Endometrial microvascular endothelial cells (primary cell): ENCODE data around the gene FCHO2. TPM values are rescaled to one million over a fixed set of nuclear protein-coding genes. Genes with fewer than 3 reads are reported as not detected.
"Not testable (repeated sequence)": the region's sequence is repeated elsewhere in the genome, so short reads cannot be mapped to it uniquely, and the experiment has no call there.

ENCODE experiments used
- in situ Hi-C: cut with HindIII; loops from 2 replicates; pipeline ENCODE4 v1.10.0; 2017; ENCODE audit warnings: low sequenced_read_pairs, low pct_unique_long_range_greater_than_20kb; ENCODE audit errors: inconsistent ontology term
- total RNA-seq: library from RNA; depleted of rRNA; stranded (reverse); fragments of >200 nt; gene quantifications from one replicate; pipeline ENCODE4 v1.2.3, GENCODE V29; 2015; ENCODE audit errors: inconsistent ontology term

Gene FCHO2
- total RNA-seq, 1 donor from 2014 or later, result 12.9 TPM

DNA sequence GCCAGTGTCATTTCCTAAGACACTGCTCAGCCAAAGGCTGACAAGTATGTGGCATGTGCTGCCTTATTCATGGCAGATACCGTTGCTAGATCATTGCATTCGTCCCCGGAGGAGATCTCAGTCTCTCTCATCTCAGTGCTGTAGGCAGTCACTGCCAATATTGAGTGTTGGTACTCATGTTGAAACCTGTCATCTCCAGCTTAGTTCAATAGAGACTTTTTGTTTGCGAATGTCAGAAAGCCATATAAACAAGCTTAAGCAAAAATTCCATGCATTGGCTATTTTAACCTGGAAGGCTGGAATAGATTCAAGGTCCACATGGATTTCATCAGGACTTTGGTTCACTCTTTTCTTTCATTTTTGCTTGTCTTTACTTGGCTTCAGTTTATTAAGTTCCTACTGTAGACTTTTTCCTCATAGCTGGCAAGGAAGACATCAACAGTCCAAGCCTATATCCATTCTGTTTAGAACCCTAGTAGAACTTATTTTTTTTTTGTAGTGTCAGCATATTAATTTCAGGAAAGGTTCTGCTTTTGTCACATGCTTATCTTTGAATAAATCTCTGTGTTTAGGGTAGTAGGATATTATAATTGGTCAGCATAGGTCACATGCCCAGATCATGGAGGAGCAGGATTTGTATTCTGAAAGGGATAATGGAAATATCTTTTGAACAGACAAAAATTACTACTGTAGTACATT is 66.8 kb downstream of the FCHO2 start:
- in situ Hi-C loops, result no loop called here

DNA sequence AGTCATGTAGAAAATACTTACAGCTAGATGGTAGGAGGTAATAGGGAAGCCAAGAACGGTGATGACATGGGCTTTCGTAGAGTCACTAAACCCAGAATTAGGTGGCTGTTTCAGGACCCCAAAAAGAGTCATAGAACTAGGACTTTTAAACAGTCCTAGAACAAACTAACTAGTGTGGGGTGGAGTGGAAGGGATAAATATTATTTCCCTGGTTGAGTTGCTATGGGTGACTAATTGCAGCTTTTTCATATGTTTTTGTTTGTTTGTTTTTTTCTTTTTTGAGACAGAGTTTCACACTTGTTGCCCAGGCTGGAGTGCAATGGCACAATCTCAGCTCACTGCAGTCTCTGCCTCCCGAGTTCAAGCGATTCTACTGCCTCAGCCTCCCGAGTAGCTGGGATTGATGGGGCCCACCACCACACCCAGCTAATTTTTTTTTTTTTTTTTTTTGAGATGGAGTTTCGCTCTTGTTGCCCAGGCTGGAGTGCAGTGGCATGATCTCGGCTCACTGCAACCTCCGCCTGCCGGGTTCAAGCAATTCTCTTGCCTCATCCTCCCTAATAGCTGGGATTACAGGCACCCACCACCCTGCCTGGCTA is 69.2 kb downstream of the FCHO2 start:
- in situ Hi-C loops, result not testable (repeated sequence)

DNA sequence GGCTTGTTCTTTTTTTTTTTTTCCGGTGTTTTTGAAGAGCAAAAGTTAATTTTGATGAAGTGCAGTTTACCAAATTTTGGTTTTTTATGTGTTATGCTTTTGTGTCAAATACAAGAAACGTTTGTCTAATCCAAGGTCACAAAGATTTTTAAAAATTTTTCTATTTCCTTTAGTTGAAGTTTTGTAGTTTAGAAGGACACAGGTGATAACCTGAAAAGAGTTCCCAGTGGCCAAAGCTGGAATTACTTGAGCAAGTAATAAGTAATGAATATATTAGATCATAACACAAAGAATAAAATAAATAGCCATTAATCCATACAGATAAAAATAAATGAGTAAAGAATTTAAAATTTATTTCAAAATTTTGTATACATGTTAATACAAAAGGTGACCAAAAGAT is 71.5 kb downstream of the FCHO2 start:
- in situ Hi-C loops, result no loop called here

DNA sequence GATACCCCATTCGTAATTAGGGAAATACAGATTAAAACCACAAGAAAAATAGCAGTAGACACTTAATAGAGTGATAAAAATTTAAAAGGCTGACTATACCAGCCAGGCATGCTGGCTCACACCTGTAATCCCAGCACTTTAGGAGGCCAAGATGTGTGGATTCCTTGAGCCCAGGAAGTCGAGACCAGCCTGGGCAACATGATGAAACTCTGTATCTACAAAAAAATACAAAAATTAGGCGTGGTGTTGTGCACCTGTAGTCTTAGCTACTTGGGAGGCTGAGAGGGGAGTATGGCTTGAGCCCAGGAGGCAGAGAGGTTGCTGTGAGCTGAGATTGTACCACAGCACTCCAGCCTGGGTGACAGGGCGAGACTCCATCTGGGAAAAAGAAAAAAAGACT is 72.0 kb downstream of the FCHO2 start:
- in situ Hi-C loops, result no loop called here

DNA sequence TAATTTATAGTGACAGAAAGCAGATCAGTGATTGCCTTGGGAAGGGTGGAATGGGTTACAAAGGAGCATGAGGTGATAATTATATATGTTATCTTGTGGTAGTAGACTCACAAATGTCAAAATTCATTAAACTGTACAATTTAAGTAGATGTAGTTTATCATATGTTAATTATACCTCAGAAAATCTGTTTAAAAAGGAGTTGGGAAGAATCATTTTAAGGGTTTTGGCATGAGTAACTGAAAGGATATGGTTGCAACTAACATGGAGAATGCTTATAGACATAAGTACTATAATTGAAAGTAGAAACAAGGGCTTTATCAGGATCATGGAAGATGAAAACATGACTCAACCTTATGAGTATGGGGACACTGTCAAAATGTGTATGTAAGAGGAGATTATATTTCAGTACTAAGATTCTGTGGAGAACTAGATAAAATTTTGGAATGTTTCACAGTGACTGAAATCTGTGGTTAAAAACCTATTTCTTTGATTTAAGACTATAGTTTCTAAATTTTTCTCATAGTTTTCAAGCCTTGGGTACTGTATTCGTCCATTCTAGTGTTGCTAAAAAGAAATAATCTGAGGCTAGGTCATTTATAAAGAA is 73.3 kb downstream of the FCHO2 start:
- in situ Hi-C loops, result no loop called here

DNA sequence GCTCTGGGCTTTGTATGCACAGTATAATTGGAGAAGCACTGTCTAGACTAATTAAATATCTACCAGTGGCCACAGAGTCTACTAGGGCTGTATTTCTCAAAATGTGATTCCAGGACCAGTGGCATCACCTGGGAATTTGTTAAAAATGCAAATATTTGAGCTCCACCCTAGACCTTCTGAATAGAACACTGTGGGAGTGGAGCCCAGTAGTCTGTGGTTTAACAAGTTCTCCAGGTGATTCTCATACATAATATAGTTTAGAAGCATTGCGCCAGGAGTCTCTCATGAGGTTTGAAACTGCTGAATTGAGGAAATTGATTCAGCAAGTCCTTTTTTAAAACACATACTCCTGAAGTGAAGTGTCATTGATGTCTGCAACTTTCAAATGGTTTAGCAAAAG is 74.7 kb downstream of the FCHO2 start:
- in situ Hi-C loops, result no loop called here

DNA sequence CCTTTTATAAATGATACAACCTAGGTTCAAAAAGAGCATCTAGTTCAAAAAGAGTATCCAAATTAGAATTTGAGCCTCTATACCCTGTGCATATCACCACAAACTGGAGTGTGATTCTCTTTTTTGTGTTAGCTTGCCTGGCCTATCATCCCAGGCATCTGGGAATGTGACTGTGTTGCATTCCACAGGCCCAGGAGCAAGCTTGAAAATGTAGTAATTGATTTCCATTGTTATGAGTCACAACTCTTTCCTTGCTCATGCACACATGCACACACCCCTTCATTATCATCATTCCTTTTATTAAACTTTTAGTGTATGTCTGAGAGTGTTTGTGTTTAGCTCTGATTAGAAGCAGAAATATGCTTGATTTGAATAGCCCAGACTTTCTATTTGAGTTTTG is 75.2 kb downstream of the FCHO2 start:
- in situ Hi-C loops, result no loop called here

DNA sequence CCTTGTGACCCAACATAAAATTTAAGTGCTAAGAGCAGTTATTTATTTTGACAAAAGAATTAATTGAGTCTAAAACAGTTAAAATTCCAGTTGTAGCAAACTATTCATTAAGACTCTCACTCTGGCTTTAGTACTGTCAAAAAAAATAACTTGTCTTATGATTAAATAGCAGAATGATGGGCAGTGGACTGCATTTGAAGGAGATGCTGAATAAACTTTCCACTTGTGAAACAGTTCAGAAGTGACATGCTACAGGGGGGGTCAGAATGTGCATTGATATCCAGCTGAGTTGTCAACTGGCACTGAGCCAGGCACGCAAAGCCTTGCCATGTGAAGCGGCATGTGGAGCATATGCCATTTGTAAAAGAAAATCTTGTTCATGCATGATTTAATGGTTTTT is 76.0 kb downstream of the FCHO2 start:
- in situ Hi-C loops, result no loop called here

DNA sequence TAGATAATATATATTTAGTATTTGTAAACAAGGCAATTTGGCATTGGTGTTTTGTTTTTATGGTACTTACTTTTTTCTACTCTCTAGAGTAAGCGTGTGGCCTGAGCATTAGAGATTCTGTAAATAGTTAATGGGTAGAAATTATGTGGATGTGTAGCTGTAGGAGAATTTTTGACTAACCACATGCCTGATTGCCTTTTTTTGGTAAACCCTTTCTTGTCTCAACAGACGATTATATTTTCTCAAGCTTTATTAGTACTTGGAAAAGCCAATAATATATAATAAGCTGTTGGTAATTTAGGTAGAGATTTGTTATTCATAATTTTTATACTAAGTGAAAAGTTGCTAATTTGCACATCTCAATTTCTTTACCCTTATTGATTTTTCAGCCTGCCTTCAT is 76.8 kb downstream of the FCHO2 start:
- in situ Hi-C loops, result no loop called here

DNA sequence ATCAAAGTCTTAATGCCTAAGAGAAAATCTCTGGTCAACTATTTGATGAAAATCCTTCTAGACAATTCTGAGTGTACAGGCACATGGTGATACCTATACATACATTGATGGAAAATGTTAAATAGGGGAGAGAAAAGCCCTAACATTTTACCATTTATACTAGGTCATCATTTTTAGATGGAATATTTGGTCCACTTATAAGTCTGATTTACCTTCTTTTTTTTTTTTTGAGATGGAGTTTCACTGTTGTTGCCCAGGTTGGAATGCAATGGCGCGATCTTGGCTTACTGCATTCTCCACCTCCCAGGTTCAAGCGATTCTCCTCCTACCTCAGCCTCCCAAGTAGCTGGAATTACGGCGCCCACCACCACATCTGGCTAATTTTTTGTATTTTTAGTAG is 81.7 kb downstream of the FCHO2 start:
- in situ Hi-C loops, result no loop called here

DNA sequence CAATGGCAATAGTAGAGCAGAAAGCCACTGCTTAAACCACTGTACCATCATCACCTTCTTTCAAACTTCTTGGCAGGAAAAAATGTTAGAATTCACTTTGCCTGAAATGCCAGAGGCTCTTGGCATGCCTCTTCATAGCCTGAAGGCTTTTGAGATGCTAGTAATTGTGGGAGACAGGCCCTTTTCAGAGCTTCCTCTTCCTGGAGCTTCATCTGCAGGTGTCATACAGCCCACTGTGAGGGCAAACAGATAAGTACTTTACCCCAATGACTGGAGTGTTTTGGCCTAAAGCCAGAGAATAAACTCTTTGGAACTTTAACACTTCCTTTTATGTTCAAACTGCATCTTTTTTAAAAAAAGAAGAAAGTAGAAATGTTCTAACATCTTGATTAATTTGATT is 83.2 kb downstream of the FCHO2 start:
- in situ Hi-C loops, result no loop called here

DNA sequence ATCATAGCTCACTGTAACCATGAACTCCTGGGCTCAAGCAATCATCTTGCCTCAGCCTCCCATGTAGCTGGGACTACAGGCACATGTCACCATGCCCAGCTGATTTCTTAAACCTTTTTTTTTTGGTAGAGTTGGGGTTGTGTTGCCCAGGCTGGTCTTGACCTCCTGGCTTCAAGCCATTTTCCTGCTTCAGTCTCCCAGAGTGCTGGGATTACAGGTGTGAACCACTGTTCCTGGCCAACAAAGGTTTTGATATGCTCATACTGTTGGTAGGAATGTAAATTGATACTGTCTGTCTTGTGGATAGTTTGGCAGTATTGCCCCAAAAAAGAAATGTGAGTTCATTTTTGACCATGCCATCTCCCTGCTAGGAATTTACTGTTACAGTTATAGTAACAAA is 87.2 kb downstream of the FCHO2 start:
- in situ Hi-C loops, result no loop called here

DNA sequence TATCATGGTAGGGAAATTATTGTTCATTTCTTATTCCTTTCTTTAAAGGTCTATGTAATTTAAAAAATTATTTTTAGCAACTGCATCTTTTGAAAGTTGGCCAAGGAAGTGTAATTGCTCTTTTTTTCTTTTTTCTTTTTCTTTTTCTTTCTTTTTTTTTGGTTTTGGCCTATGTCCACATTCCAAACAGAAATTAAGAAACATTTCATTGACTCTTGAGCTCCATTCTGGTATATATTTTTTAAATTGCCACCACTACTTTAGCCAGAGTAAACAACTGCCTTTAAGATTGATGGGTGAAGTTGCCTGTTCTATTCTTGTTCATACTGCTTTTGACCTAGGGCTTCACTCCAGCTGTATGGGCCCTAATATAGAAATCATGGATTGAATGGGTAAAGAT is 88.7 kb downstream of the FCHO2 start:
- in situ Hi-C loops, result no loop called here

DNA sequence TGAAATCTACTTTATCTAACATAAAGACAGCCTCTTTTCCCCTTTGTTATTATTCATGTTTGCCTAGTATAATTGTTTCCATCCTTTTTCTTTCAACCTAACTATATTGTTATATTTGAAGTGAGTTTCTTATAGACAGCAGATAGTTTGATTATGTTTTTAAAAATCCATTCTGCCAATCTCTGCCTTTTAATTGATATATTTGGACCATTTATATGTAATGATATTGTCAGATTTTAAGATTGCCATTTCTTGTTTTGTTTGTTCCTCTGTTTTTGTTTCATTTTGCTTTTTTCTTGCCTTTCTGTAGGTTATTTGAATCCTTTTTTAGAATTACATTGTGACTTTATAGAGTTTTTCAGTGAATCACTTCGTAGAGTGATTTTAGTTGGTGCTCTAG is 89.8 kb downstream of the FCHO2 start:
- in situ Hi-C loops, result no loop called here

DNA sequence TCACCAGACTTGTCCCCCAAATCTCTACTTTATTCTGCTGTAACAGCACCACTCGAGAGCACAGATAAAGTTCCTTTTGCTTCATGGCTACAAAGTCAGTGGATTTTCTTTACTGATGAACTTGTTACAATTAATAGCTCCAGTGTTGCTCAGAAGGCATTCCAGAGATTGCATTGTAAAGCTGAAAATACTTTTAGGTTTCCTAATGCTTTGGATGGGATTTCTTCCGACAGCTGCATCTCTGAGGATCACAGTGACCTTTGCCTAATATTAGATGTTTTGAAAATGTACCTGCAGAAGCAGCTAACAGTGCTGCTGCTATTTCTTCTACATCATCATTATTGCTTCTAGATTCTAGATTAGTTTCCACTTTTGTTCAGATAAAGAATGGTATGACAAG is 105.8 kb downstream of the FCHO2 start:
- in situ Hi-C loops, result no loop called here

DNA sequence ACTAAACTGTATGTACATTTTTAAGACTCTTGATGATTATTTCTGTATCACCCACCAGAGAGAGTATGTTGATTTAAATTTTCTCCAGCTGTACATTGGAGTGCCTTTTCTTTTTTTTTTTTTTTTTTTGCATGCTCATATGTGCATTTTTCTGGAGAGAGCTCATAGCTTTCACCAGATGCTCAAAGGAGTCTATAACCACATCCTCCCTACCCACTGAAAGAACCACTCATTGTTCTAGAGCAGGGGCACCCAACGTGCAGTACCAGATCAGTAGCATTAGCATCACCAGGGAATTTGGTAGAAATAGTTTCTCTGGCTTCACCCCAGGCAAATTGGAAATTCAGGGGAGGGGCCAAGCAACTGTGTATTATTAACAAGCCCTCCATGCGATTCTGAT is 110.6 kb downstream of the FCHO2 start:
- in situ Hi-C loops, result no loop called here

DNA sequence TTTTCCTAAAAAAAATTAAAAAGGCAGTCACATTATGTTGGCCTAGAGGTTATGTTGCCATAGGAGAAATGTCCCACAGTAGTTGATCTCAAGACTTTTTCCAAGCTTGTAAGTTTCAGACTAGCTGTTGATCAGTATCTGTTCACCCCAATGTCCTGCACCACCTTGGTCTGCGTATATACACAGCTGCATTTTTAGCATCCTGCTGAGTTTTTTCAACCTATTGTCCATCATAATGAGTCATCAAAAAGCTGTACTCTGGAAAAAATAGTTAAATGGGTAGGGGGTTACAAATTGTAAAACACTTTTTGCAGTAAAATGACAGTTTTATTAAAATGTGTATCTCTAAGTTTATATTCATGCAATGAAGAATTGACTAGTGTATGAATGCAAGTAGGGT is 111.4 kb downstream of the FCHO2 start:
- in situ Hi-C loops, result no loop called here

DNA sequence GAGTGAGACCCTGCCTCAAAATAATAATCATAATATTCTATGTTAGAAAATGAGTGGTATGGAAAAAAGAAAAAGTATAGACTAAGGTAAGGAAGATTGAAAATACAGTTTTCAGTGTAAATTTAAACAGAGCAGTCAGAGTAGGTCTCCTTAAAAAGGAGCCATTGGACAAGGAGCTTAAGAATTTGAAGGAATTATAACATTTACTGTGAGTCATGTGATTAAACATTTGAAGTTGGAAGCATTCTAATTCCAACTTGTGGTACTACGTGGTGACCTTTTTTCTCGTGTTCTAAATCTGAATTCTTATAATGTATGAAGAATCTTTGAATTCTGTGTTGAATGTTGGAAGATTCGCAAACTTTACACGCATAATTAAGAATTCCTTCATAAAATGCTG is 125.3 kb downstream of the FCHO2 start:
- in situ Hi-C loops, result loop anchor here (25.0 kb wide), 2 partner anchors 106 to 381 kb away; no protein-coding TSS in a partner anchor

DNA sequence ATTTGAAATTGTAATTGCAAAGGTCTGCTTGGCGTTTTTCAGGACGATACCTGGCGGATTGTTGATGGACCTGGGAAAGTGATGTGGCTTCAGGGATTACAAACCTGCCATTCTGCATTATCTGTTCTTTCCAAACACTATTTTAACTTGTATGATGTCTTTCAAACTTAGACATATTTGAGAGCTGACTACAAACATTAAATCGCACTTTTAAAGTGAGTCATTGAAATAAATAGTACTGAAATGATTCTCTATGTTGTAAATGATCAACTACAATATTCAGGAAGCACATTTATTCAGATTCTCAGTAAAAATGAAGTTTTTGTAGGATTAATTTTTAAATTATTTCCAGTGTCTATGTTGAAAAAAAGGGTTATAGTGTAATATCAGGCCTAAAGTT is 132.2 kb downstream of the FCHO2 start:
- in situ Hi-C loops, result loop anchor here (25.0 kb wide), 2 partner anchors 99 to 374 kb away; no protein-coding TSS in a partner anchor

DNA sequence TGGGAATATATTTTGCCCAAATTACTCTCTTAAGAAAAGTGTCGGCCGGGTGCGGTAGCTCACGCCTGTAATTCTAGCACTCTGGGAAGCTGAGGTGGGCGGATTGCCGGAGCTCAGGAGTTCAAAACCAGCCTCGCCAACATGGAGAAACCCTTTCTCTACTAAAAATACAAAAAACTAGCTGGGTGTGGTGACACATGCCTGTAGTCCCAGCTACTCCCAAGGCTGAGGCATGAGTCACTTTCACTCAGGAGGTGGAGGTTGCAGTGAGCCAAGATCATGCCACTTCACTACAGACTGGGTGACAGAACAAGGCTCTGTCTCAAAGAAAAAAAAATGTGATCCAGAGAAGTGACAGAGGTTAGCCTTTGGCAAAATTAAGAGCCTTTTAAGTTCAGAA is 138.1 kb downstream of the FCHO2 start:
- in situ Hi-C loops, result loop anchor here (25.0 kb wide), 2 partner anchors 93 to 368 kb away; no protein-coding TSS in a partner anchor
